A673 (cell line): ENCODE measurements around the gene HBS1L.

Experiments
- CTCF ChIP-seq: fragments of 300-800, 200-600 bp; sonication (generic); conservative IDR thresholded peaks from 2 replicates; pipeline ENCODE4 v1.5.1; 2017; ENCODE audit warnings: low read depth, mild to moderate bottlenecking, antibody characterized with exemption, low read length, moderate library complexity, mixed read lengths
- EZH2 ChIP-seq: fragments of 200-600 bp; sonication (generic); IDR thresholded peaks from 2 replicates; pipeline ENCODE4 v1.6.1; 2017; ENCODE audit warnings: borderline replicate concordance, low read depth, mild to moderate bottlenecking, mixed read lengths, antibody characterized with exemption, low read length; ENCODE audit not compliant: poor library complexity, severe bottlenecking

GRCh38 chr6:135056632-135057031, 2.0 kb upstream of the HBS1L start:
- TF ChIP-seq CTCF (no peak), EZH2 (no peak)
